Measurements from ENCODE around the gene WDFY4. TPM values are rescaled to one million over a fixed set of nuclear protein-coding genes. Genes with fewer than 3 reads are reported as not detected.

Gene WDFY4
- polyA plus RNA-seq, 4 donors = under 0.01 to 3.2 (median 0.88) TPM

DNA sequence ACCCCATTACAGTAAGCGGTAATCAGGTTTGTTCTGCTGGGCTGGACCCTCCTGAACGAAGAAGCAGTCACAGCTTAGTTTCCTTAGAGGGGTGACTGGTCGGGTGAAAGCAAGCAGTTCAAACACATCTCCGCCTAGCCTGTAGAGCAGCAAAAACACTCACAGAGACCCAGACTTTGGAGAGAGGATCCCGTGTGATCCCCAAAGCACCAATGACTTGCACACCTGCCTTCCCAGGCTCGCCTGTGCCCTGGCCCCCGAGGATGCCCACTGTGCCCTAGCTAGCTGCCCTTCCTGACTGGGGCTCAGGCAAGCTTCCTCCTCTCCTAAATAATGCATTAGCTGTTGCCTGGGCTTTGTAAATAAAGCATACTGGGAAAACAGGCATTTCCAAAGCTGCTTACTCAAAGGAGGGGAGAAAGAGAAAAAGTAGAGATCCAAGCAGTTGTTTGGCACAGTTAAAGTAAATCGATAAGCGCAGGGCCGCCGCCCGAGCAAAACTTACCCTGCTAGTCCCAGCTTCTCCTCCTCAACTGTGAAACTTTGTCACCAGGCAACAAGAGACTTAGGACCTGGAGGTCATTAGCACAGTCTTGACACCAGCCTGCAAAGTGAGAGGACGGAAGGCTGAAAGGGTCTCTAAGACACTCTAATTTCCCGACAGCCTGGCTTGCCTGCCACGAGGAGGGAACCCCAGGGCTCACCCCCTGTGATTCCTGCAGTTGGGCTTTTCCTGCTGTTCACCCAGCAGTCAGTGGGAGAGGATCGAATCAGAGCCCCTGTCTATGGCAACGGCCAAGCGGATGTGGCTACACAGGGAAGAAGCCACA, 250.2 kb downstream of the WDFY4 start:
- no peak for FAIRE-seq
- DNase-seq = peak; percentile 10 to 21
- H3K4me1 ChIP-seq (ENCODE audit: control insufficient read depth in 3 of 3, insufficient read depth in 2 of 3, low read depth in 1 of 3, low read length in 2 of 3) = no peaks in the 10 kb centered on the region

DNA sequence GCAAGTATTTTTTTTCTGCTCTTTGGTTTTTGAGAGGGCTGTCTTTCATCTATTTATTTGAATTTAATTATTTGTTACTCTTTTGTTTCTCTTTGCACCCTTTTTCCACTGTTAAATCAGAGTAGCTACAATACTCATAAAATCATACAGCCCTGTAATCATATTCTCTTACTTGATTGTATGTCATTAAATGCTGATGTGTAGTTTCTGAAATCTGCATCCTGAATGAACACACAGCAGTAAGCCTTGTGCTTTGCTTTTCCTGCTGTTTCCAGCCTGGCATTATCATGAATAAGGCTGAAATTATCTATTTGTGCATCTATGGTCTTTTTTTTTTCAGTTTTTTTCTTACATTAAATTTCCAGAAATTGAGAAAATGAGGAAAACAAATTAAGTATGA, 250.9 kb downstream of the WDFY4 start:
- no peak overlapping the region for H3K4me3 ChIP-seq (ENCODE audit: low read depth in 1 of 3, low read length in 3 of 3)
- H3K27me3 ChIP-seq (ENCODE audit: control insufficient read depth in 3 of 3, insufficient read depth in 3 of 3, low read length in 3 of 3) = no peaks in the 10 kb centered on the region
- DNase-seq = no peak
- no peaks in the 10 kb centered on the region for H3K36me3 ChIP-seq (ENCODE audit: control insufficient read depth in 3 of 3, insufficient read depth in 2 of 3, low read depth in 1 of 3, low read length in 3 of 3)
- no peaks in the 10 kb centered on the region for H3K9me3 ChIP-seq (ENCODE audit: control insufficient read depth in 2 of 2, insufficient read depth in 1 of 2, low read depth in 1 of 2, low read length in 1 of 2)
- no peak for FAIRE-seq
- H3K27ac ChIP-seq (ENCODE audit: low read depth in 1 of 3, low read length in 2 of 3) = no peak overlapping the region
- no peaks in the 10 kb centered on the region for H3K4me1 ChIP-seq (ENCODE audit: control insufficient read depth in 3 of 3, insufficient read depth in 2 of 3, low read depth in 1 of 3, low read length in 2 of 3)

More for the DNA sequence above, 250.2 kb downstream of the WDFY4 start:
- Histone ChIP-seq H3K27ac (ENCODE audit: low read depth in 1 of 3, low read length in 2 of 3) (no peak overlapping the region), H3K9me3 (ENCODE audit: control insufficient read depth in 2 of 2, insufficient read depth in 1 of 2, low read depth in 1 of 2, low read length in 1 of 2) (no peaks in the 10 kb centered on the region), H3K27me3 (ENCODE audit: control insufficient read depth in 3 of 3, insufficient read depth in 3 of 3, low read length in 3 of 3) (no peaks in the 10 kb centered on the region), H3K4me3 (ENCODE audit: low read depth in 1 of 3, low read length in 3 of 3) (no peak overlapping the region), H3K36me3 (ENCODE audit: control insufficient read depth in 3 of 3, insufficient read depth in 2 of 3, low read depth in 1 of 3, low read length in 3 of 3) (no peaks in the 10 kb centered on the region)
- 32 to 49% (median 40%) methylated on average over 18 of the region's 18 CpGs for WGBS, 3 donors

DNA sequence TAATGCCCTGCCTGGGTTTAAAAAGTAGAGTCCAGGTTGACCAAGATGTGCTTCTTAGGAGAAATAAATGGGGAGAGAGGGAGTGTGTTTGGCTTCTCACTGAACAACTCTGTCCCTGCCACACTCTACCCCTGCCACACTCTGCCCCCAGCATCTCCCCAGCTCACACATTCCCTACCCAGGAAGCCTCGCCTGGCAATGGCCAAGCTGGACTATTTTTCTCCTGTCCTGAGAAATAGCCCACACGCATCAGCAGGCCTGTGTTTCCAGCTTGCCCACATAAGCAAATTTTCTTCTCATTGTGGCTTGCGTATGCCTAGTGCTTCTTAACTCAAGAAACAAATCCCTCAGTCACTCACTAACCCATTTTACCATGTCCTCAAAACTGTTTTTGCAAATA, 253.1 kb downstream of the WDFY4 start:
- H3K9me3 ChIP-seq (ENCODE audit: control insufficient read depth in 2 of 2, insufficient read depth in 1 of 2, low read depth in 1 of 2, low read length in 1 of 2) = no peaks in the 10 kb centered on the region
- H3K4me3 ChIP-seq (ENCODE audit: low read depth in 1 of 3, low read length in 3 of 3) = no peak overlapping the region
- H3K27me3 ChIP-seq (ENCODE audit: control insufficient read depth in 3 of 3, insufficient read depth in 3 of 3, low read length in 3 of 3) = no peaks in the 10 kb centered on the region
- H3K36me3 ChIP-seq (ENCODE audit: control insufficient read depth in 3 of 3, insufficient read depth in 2 of 3, low read depth in 1 of 3, low read length in 3 of 3) = no peaks in the 10 kb centered on the region
- DNase-seq (no peak), FAIRE-seq (no peak)
- 89 to 94% (median 90%) methylated on average over 3 of the region's 3 CpGs for WGBS, 3 donors
- H3K4me1 ChIP-seq (ENCODE audit: control insufficient read depth in 3 of 3, insufficient read depth in 2 of 3, low read depth in 1 of 3, low read length in 2 of 3) = no peaks in the 10 kb centered on the region
- H3K27ac ChIP-seq (ENCODE audit: low read depth in 1 of 3, low read length in 2 of 3) = no peak overlapping the region

DNA sequence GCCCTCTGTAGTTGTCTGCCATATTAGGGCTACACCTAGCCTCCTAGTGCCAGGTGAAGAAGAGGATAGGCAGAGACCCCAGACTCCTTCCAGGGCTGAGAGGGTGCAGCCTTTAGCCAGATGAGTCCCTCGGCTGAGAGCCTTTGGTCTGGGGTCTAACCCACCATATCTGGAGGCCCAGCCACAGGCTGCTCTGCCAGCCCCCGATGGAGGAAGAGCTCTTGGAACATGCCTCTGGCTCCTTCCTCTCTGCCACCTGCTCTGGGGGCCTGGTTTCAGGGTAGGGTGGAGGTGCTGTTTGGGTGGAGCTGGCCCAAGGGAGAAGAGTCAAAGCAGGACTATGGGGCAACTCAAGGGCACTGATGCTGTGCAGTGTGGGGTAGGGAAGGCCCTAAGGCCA, 253.6 kb downstream of the WDFY4 start:
- WGBS, 3 donors = 88 to 92% (median 90%) methylated on average over 2 of the region's 2 CpGs
- no peak for FAIRE-seq
- no peaks in the 10 kb centered on the region for H3K27me3 ChIP-seq (ENCODE audit: control insufficient read depth in 3 of 3, insufficient read depth in 3 of 3, low read length in 3 of 3)

DNA sequence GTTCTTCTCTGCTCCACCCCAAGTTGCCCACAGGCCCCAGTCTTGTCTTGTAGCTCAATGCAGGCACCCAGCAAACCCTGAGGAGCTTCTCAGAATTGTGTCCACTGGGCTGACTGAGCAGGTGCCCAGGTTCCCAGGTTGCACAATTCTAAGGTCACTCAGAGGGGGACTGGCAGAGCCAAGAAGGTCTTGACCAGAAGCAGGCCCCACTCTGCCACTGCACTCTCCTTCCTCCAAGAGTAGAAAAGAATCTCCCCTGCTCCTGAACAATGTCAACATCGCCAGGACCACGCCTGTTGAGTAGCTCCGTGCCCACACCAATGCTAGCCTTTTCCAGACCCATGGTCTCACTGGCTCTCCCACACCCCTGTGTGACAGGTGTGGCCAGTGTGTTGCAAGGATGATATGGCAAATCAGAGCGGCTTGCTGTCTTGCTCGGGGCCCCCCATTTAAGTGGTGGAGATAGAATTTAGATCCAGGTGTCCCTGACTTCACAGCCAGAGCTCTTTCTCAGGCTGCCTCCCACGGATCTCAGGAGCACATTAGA, 254.4 kb downstream of the WDFY4 start:
- DNase-seq = no peak
- Histone ChIP-seq H3K4me3 (ENCODE audit: low read depth in 1 of 3, low read length in 3 of 3) (no peak overlapping the region), H3K4me1 (ENCODE audit: control insufficient read depth in 3 of 3, insufficient read depth in 2 of 3, low read depth in 1 of 3, low read length in 2 of 3) (no peaks in the 10 kb centered on the region), H3K27me3 (ENCODE audit: control insufficient read depth in 3 of 3, insufficient read depth in 3 of 3, low read length in 3 of 3) (no peaks in the 10 kb centered on the region), H3K9me3 (ENCODE audit: control insufficient read depth in 2 of 2, insufficient read depth in 1 of 2, low read depth in 1 of 2, low read length in 1 of 2) (no peaks in the 10 kb centered on the region), H3K36me3 (ENCODE audit: control insufficient read depth in 3 of 3, insufficient read depth in 2 of 3, low read depth in 1 of 3, low read length in 3 of 3) (no peaks in the 10 kb centered on the region), H3K27ac (ENCODE audit: low read depth in 1 of 3, low read length in 2 of 3) (no peak overlapping the region)
- WGBS, 3 donors = 63 to 72% (median 66%) methylated on average over 6 of the region's 6 CpGs
- FAIRE-seq = no peak

More for the DNA sequence above, 253.6 kb downstream of the WDFY4 start:
- Histone ChIP-seq H3K4me3 (ENCODE audit: low read depth in 1 of 3, low read length in 3 of 3) (no peak overlapping the region), H3K4me1 (ENCODE audit: control insufficient read depth in 3 of 3, insufficient read depth in 2 of 3, low read depth in 1 of 3, low read length in 2 of 3) (no peaks in the 10 kb centered on the region), H3K36me3 (ENCODE audit: control insufficient read depth in 3 of 3, insufficient read depth in 2 of 3, low read depth in 1 of 3, low read length in 3 of 3) (no peaks in the 10 kb centered on the region), H3K27ac (ENCODE audit: low read depth in 1 of 3, low read length in 2 of 3) (no peak overlapping the region), H3K9me3 (ENCODE audit: control insufficient read depth in 2 of 2, insufficient read depth in 1 of 2, low read depth in 1 of 2, low read length in 1 of 2) (no peaks in the 10 kb centered on the region)
- DNase-seq = no peak

DNA sequence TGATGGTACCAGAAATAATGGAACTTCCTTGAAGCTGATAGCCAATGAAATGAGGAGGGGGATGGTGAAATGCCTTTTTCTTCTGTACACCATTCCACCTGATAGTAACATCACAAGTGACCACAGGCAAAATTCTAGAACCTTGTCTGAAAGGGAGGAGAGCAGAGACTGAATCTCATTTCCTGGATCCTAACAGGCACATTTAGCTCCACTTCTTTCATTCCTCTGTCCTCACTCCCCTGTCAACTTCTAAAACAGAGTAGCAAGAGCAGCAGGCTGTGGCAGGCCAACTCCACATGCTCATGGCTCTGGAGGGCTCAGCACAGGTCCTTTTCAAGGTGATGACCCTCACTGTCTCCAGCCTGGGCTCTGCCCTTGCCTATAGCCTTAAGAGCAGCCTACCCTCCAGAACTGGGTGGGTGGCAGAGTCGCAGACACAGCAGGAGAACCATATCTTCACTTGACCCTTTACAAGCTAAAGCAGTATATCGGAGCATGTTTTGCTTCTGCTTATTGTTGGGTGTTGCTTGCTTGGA, 255.2 kb downstream of the WDFY4 start, which contains the start of gene LRRC18:
LRRC18 (minus strand) TSS at position 51 of the 536 bp plus-strand sequence. CDS start 25,685 bp downstream, outside the sequence.
- no peaks in the 10 kb centered on the region for H3K36me3 ChIP-seq (ENCODE audit: control insufficient read depth in 3 of 3, insufficient read depth in 2 of 3, low read depth in 1 of 3, low read length in 3 of 3)
- H3K27ac ChIP-seq (ENCODE audit: low read depth in 1 of 3, low read length in 2 of 3) = no peak within 1 kb of the TSS
- 90 to 96% (median 95%) methylated on average over 2 of the region's 2 CpGs for WGBS, 3 donors
- H3K4me3 ChIP-seq (ENCODE audit: low read depth in 1 of 3, low read length in 3 of 3) = no peak within 1 kb of the TSS
- H3K9me3 ChIP-seq (ENCODE audit: control insufficient read depth in 2 of 2, insufficient read depth in 1 of 2, low read depth in 1 of 2, low read length in 1 of 2) = no peaks in the 10 kb centered on the region
- no peaks in the 10 kb centered on the region for H3K4me1 ChIP-seq (ENCODE audit: control insufficient read depth in 3 of 3, insufficient read depth in 2 of 3, low read depth in 1 of 3, low read length in 2 of 3)
- DNase-seq = no peak
- FAIRE-seq = no peak
- H3K27me3 ChIP-seq (ENCODE audit: control insufficient read depth in 3 of 3, insufficient read depth in 3 of 3, low read length in 3 of 3) = no peaks in the 10 kb centered on the region

DNA sequence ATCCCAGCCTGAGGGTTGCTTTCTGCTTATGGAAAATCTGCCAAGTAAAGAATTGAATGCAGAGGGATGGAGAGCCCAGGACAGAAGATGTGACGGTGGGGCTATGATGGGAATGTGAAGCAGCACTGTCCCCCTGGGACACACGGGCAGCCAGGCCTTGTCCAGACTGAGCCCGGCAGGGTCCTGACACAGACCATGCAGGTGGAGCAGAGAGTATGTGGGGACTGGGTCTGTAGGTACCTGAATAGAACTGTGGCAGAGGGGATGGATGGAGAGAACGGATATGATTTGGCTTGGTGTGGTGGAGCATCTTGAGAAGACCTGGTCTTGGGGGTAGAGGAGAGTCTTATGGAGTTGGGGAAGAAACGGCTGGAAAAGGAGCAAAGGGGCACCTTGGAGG, 255.7 kb downstream of the WDFY4 start:
- no peak for FAIRE-seq

DNA sequence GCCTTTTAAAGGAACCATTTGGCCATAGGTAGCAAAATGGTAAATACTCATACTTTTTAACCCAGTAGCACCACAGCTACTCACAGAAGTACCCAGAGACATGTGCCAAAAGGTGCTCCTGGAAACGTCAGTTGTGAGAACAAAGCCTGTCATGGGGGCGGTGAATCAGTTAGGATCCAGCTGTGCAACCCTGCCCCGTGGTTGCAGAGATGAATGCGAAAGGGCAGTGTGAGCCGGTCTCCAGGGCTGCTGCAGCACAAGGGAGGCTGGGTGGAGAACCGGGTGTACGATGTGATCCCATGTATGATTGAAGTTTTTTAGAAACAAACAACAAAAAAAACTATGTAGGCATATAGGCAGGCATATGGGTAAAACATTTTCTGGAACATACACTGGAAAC, 256.3 kb downstream of the WDFY4 start:
- H3K4me1 ChIP-seq (ENCODE audit: control insufficient read depth in 3 of 3, insufficient read depth in 2 of 3, low read depth in 1 of 3, low read length in 2 of 3) = peaks cover 0 to 9% (median 0%) of the 10 kb centered on the region in 3 donors
- DNase-seq (no peak), FAIRE-seq (no peak)
- WGBS, 3 donors = 80 to 82% (median 80%) methylated on average over 7 of the region's 7 CpGs
- no peaks in the 10 kb centered on the region for H3K36me3 ChIP-seq (ENCODE audit: control insufficient read depth in 3 of 3, insufficient read depth in 2 of 3, low read depth in 1 of 3, low read length in 3 of 3)
- H3K27me3 ChIP-seq (ENCODE audit: control insufficient read depth in 3 of 3, insufficient read depth in 3 of 3, low read length in 3 of 3) = no peaks in the 10 kb centered on the region
- H3K27ac ChIP-seq (ENCODE audit: low read depth in 1 of 3, low read length in 2 of 3) = no peak overlapping the region
- no peaks in the 10 kb centered on the region for H3K9me3 ChIP-seq (ENCODE audit: control insufficient read depth in 2 of 2, insufficient read depth in 1 of 2, low read depth in 1 of 2, low read length in 1 of 2)
- no peak overlapping the region for H3K4me3 ChIP-seq (ENCODE audit: low read depth in 1 of 3, low read length in 3 of 3)

More for the DNA sequence above, 255.7 kb downstream of the WDFY4 start:
- Histone ChIP-seq H3K36me3 (ENCODE audit: control insufficient read depth in 3 of 3, insufficient read depth in 2 of 3, low read depth in 1 of 3, low read length in 3 of 3) (no peaks in the 10 kb centered on the region), H3K27ac (ENCODE audit: low read depth in 1 of 3, low read length in 2 of 3) (no peak overlapping the region), H3K9me3 (ENCODE audit: control insufficient read depth in 2 of 2, insufficient read depth in 1 of 2, low read depth in 1 of 2, low read length in 1 of 2) (no peaks in the 10 kb centered on the region), H3K27me3 (ENCODE audit: control insufficient read depth in 3 of 3, insufficient read depth in 3 of 3, low read length in 3 of 3) (no peaks in the 10 kb centered on the region), H3K4me3 (ENCODE audit: low read depth in 1 of 3, low read length in 3 of 3) (no peak overlapping the region), H3K4me1 (ENCODE audit: control insufficient read depth in 3 of 3, insufficient read depth in 2 of 3, low read depth in 1 of 3, low read length in 2 of 3) (peaks cover 0 to 4% (median 0%) of the 10 kb centered on the region in 3 donors)
- WGBS, 3 donors = 88 to 94% (median 89%) methylated on average over 5 of the region's 5 CpGs
- DNase-seq = no peak
